HG03521 (cell line): ENCODE measurements around the gene FERMT1.

Source experiments
- ATAC-seq: cut with Tn5 transposase; IDR thresholded peaks from one replicate; pipeline ENCODE4 v1.9.1; 2021; ENCODE audit warnings: mild to moderate bottlenecking, moderate library complexity; ENCODE audit not compliant: unreplicated experiment

The FERMT1 gene, protein sequence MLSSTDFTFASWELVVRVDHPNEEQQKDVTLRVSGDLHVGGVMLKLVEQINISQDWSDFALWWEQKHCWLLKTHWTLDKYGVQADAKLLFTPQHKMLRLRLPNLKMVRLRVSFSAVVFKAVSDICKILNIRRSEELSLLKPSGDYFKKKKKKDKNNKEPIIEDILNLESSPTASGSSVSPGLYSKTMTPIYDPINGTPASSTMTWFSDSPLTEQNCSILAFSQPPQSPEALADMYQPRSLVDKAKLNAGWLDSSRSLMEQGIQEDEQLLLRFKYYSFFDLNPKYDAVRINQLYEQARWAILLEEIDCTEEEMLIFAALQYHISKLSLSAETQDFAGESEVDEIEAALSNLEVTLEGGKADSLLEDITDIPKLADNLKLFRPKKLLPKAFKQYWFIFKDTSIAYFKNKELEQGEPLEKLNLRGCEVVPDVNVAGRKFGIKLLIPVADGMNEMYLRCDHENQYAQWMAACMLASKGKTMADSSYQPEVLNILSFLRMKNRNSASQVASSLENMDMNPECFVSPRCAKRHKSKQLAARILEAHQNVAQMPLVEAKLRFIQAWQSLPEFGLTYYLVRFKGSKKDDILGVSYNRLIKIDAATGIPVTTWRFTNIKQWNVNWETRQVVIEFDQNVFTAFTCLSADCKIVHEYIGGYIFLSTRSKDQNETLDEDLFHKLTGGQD

DNA sequence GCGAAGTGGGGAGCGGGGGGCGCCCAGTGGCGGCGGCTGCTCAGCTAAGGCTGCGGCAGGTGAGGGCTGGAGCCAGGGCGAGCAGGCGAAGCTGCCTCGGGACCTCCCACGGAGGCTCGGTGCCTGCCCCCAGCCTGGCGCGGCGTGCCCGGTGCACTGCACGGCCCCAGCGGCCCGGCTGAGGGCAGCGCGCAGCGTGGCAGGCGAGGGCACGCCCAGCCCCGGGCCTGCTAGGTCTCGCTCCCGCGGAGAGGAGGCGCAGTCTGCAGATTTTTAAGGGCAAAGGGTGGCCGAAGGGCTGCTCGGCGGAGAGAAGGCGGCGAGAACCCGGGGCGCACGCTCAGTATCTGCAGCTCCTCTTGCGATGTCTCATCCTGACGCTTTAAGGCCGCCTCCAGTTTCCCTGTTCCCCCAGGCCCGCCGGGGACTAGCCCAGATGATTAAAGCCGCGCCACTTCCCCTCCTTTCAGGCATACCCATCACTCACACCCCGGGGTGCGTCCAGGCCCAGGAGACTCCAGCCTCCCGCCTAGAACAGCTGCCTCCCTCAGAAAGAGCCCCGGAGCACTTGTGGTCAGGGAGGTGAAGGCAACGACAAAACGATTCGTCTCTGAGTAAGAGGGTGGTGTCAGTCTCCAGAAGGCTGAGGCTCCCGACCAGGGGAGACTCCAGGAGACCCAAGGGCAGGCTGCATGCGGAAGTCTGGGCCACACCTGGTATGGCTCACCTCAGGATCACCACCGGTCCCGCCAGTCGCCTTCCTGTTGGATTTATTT is at the start of gene FERMT1:
Gene FERMT1 (minus strand): TSS at position 158 of the 776 bp plus-strand sequence. CDS start 3,476 bp downstream, outside the sequence.
- ATAC-seq = peak; percentile 56

DNA sequence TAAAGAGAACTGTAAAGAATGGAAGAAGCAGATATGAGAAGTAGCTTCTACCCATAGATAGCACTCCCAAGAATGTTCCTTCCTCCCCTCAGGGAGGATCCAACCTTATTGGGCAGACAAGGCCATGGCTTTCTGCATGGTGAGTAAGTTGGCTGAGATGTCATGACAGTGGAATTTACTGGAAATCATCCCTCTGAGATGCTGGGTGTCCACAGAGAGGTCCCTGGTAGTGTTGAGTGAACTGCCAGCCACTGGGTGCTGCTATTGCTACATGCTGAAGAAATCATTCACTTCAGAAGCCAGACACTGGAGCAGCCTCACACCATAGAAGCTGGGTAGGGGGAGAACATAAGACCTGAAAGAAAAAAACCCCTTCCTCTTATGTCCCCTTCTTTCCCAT is 46.4 kb upstream of the FERMT1 start:
- no peak for ATAC-seq

DNA sequence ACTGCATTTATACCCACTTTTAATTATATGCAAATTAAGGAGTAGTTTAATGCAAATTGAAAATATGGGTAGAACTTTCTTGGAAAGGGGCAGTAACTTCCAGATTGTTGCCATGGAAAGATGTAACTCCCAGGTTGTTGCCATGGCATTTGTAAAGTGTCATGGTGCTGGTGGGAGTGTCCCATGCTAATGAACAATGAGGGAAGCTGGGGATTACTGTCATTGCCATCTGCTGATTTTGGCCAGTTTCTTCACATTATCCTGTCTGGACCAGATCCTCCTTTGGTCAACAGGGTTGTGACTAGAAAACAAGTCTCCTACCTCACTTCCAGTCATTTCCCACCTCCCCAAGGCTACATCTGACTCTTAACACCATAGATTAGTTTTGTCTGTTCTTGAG is 45.4 kb upstream of the FERMT1 start:
- ATAC-seq = no peak

DNA sequence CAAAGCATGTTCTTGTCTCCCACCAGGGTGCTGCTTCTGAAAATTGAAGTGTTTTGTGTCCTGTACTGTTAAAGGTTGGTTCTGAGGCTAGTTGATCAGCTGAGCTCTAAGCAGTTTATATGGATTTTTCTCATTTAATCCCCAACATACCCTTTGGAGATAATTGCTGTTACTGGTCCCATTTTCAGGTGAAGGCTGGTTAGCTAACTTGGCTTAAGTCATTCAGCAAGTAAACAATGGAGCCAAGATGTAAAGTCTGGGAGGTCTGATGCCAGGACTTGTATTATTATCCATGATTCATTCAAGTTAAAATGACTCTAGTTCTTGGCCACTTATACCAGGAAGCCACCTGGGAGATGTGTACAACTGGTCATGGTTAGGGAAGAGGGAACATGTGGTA is 42.5 kb upstream of the FERMT1 start:
- ATAC-seq = no peak

DNA sequence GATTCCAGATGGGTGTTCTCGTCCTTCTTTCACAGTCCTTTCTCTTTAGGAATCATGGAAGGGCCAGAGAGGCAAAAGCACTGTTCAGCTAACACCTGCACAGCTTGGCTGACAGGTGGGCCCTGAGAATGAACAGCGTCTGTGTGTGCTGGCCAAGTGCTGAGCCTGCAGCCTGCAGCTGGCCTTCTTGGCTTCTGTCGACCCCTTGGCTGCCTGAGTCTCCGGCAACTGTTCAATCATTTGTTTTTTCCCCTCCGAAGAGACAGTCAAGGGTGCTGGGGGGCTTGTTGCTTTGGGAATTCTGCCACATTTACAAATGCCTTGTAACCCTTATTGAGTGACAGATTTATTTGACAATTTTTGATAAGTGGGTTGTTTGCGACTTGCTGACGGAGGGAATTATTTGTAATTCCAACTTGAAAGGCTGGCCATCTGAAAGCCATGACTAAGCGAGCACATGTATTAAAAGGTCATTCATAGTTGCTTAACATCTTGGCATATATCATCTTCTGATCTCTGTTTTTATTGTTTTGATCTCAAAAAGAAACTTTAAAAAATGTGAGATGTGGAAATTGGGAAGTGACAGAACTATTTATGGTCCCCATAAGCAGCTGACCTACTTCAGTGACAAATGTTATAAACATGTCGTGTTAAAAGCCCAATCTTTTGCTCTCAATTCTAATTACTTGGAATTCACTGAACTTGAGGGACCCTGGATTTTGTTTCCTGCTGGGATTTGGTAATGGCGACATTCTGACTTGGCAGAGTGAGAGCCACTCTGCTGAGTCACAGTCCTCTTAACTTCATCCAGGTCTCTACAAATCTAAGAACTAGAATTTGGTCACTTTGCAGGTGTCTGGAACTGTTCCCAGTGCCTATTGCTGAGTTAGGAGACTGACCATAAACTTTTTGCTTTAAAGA is 41.9 kb upstream of the FERMT1 start:
- no peak for ATAC-seq

DNA sequence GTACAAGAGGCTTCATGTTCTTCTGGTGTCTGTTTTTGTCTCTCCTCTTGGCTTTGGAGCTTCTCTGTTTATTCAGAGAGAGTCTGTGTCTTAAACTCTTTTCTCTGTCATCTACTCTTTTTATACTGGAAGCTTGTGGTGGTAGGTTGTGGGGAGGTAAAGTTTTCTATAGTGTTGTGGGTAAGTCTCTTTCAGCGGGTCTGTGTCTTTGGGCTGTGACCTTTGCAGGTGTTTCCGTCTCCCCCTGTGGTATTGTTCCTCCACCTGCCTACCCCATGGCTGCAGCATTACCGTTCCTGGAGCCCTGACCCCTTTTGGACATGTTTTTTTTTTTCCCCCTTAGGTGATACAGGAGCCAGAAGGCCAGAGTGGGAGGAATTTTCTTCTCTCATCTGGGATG is 37.9 kb upstream of the FERMT1 start:
- ATAC-seq = no peak

DNA sequence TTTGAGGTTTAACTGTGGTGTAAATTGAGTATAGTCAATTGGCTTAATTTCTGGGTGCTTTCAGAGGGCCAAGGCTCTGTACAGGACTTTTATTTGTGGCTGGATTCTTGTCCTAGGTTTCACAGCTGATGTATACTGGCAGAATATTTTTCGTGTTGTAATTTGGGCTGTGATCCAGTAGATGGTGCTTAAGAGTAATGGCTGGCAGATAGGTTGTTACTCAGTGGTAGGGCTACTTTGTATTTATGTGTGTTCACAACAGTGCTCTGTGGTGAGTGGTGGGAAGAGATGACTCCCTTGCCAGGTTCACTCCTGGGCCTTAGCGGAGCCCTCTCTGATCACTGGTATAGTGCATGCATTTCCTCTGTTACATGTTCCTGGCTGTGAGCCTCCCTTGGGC is 34.5 kb upstream of the FERMT1 start:
- ATAC-seq = no peak

DNA sequence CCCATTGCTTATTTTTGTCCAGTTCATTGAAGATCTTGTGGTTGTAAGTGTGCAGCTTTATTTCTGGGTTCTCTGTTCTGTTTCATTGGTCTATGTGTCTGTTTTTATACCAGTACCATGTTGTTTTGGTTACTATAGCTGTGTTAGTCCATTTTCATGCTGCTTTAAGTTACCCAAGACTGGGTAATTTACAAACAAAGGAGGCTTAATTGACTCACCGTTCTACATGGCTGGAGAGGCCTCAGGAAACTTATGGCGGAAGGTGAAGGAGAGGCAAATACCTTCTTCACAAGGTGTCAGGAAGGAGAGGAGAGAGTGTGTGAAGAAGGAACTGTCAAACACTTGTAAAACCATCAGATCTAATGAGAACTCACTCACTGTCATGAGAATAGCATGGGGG is 29.9 kb upstream of the FERMT1 start:
- no peak for ATAC-seq

DNA sequence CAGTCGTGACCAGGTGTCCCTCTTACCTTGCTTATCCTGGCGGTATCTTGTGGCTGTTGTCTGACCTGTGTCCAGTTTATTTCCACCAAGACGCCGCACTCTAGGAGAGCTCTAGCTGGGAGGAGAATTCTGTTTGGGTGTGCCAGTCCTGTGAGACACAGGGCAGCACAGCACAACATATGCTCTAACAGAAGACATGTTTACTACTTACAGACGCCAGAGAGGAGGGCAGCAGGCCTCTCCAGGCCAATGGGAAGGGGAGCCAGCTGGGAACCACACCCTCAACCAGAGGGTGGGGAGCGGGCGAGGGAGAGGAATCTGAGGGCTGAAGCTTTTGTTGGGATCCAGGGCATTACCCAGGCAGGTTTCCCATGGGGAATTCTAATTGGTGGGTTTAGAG is 25.2 kb upstream of the FERMT1 start:
- no peak for ATAC-seq

DNA sequence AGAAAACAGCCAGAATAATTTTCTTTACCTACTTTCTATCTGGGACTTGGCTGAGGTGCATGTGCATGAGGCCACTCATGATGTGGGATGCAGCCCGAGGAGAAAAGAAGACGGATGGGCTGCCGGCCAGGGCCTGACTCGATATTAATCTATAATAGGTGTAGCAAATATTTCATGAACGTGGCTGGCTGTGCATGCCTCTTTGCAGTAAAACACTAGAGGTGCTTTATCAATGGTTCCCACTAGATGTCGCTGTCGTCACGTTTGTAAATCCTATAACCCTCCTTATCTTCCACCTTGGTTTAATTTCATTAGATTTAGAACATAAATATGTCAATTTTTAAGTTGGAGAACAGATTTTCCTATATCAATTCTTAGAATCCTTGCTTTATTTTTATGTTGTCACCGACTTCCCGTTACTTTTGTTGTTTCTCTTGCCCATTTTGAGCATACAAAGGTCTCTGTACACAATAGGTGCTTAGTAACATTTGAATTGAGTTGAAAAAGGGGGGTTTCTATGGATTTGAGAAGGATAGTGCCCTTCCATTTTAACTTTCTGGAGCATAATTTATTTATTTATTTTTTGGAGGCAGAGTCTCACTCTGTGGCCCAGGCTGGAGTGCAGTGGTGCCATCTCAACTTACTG is 19.6 kb upstream of the FERMT1 start:
- ATAC-seq = peak; percentile 61

DNA sequence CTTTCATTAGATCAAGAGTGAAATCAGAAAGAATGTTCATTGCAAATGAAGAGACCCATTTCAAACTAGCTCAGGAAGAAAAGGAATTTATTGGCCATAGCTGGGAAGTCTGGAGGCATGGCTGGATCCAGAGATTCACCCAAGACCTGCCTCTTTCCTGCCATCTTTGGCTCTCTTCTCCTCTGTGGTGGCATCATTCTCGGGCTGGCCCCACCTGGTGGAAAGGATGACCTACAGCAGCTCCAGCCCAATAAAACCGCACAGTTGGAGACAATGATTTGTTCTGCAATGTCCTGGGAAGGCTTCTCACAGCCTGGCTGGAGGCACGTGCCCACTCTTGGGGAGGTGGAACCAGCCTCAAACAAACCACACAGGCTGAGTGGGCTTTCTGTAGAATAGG is 18.1 kb upstream of the FERMT1 start:
- no peak for ATAC-seq

DNA sequence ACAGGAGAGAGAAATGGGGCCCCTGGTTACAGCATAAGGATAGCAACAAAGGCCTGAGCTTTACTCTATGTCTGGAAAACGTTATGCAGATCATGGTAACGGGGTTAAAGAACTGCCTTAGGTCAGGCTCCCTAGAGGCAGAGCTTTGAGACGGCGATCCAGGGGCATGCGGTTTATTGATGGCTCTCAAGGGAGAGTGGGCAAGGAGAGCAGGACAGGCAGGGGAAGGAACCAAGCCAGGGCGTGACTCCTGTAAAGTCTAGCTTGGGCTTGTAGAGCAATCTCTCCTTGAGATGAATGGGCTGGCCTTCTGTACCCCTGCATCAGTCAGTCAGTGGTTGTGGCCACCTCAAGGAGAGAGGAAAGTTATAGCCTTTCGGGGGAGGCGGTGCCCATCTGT is 12.5 kb upstream of the FERMT1 start:
- ATAC-seq = no peak

DNA sequence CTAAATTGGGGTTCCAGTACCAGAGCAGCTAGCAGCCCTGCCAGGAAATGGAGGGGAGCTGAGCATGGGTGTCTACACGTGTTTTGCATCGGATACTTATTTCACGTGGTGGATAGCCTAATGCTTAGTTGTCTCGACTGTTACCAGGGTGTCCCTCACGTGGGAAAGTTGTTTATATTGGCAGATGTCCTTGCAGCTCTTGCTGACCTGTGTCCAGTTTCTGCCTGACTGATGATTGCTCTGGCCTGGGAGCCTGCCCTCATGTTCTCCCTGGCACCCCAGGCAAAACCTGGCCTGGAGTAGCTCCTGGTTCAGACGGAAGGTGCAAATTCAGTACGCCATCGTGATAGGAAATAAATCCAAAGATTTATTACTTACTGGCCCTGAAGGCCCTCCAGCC is 11.8 kb upstream of the FERMT1 start:
- ATAC-seq = no peak

DNA sequence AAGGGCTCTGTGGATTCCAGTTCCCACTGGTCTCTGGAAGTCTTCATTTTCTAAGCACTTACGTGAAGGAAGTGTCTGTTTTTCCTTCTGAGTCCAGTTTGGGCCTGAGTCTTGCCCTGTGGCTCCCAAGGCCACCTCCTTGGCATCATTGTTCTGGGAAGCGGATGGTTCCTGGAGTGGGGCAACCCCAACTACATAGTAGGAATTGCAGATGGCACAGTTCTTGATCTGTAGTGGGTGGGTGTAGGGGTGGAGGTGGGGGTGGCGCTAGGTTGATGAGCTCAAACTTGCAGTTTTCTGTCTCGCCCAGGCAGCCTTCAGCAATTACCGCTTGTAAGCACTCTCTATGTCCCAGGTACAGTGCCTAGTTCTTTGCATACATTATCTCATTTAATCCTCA is 7.2 kb upstream of the FERMT1 start:
- ATAC-seq = no peak

DNA sequence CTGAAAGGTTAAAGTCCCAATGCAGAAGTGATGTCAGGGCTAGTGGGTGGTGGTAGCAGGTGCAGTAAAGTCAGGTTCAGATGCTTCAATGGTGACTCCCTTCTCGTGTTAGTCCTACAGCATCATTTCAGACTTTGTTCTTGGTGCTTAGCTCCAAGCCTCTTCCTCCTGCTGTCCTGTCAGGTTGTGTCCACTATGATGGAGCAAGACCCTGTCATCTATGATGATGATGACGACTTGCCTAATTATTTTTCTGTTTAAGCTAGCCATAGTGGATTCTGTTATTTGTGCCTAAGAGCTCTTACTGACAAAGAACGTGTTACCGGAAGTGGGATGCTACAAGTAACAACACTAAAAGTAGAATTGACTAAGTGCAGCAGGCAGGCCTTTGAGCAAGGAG is 5.0 kb upstream of the FERMT1 start:
- no peak for ATAC-seq

DNA sequence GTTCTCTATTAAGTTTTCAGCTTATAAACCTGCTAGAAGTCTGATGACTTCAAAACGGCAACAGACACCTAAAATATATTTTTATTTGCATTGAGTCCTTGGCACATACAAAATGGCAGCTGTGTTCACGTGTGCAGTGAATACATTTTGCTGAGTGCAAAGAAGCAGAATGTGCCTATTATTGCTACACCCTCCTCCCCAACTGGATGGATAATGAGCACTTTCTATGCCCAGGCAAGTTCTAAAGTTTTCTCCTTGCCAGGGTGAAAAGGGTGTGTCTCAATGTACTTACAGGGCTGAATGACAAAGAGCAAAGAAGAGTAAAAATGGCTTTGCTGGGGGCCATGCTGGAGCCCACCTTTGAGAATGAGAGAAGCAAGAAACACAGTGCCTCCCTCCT is 4.0 kb upstream of the FERMT1 start:
- no peak for ATAC-seq

DNA sequence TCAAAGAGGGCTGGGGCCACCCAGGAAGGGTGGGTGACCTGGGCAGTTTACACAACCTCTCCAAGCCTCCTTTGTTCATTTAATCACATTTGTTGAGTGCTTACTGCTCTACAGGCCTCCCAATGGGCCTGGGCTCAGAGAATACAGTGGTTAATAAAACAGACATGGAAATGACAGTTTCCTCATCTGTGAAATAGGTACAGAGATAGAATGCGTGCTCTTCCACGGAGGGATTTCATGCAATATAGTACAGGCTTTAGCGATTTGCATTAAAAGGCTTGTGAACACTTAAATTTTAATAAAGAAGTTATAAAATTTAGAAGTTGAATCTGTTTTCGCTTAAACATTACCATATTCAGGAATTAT is 802 bp upstream of the FERMT1 start:
- no peak for ATAC-seq

DNA sequence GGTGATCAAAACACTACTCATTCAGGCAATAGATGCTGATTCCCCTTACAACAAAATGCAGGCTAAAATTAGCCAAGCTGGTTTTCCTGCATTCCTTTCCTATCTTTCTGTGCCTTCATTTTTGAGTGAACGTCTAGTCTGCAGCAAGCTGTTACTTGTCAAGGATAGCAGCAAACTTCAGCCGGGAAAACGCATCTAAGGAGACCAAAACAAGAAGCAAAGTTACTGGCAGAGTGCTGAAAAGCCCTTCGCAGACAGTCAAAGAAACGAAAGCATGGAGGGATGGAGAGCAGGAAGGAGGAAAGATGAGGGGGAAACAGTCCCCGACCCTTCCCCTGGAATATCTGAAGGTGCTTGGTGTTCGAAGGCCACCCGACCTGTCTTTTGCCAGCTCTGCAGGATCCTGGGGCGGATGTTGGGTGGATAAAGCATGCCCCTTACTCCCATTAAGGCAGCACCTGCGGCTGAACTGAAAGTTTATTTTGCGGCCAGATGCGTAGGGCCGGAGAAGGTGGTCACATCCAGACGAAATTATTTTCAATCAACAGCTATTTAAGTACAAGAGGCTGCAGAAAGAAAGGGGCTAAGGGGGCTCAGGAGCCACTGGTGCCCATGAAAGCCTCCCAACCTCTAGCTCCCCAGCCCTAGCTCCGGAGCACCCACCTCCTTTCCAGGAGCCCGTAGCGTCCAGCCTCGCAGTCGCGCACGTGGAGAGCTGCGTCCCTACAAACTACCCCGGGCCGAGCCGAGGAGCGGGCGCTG is 538 bp downstream of the FERMT1 start:
- ATAC-seq = no peak

DNA sequence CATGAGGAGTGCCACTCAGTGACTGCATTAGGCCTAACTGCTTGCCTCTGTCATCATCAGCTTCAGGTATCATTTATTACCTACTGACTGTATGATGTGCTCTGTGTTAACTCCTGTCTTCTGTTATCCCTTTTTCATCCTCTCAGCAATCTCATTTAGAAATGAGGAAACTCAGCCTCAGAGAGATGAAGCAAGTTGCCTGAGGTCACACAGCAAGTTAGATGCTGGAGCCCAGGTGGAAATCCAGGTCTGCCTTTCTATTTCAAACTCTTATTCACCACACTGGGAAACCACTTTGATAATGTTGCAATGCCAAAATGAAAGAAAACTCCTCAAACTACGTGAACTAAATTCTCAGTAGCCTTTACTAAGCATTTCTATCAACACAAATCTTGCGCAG is 1.3 kb downstream of the FERMT1 start:
- no peak for ATAC-seq
